ENCODE results near the gene UBE2E2.

Gene UBE2E2

GRCh38 chr3:23485922-23486321 is 282.8 kb downstream of the UBE2E2 start:
- no peak for DNase-seq

DNA sequence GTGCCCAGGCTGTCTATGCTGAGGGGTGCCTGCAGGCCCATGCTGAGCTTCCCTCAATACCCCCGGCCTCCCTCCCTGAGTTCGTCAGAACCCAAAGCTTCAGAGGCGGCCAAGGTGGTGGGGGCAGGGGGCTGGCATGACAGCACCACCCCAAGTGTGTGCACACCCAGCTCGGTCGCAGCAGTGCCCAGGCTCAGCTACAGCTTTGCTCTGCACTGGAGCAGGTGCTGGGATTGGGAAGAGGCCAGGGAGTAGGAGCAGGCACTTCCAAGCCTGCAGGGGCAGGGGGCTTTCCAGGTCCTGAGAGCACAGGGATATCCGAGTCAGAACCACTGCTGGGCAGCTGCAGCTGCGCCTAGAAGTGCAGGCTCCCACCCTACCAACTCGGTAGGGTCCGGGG is 283.9 kb downstream of the UBE2E2 start:
- DNase-seq, result no peak

DNA sequence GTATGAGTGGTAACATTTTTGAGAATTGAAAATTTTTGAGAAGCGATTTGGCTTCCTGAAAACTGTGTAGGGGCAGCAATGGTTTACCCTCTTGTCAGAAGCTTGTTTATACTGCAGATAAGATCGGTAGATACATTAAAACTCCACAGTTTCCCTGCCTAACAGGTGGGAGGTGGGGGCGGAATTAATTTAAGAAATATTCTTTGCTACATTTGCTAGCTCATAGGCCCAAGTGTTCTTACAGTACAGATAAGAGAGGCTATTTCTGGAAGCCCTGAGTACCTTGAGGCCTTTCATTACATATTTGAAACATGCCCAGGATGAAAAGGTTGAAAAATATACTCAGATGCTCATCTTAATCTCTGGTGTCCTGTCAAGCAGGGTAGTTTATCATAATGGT is 285.5 kb downstream of the UBE2E2 start:
- DNase-seq, result no peak

DNA sequence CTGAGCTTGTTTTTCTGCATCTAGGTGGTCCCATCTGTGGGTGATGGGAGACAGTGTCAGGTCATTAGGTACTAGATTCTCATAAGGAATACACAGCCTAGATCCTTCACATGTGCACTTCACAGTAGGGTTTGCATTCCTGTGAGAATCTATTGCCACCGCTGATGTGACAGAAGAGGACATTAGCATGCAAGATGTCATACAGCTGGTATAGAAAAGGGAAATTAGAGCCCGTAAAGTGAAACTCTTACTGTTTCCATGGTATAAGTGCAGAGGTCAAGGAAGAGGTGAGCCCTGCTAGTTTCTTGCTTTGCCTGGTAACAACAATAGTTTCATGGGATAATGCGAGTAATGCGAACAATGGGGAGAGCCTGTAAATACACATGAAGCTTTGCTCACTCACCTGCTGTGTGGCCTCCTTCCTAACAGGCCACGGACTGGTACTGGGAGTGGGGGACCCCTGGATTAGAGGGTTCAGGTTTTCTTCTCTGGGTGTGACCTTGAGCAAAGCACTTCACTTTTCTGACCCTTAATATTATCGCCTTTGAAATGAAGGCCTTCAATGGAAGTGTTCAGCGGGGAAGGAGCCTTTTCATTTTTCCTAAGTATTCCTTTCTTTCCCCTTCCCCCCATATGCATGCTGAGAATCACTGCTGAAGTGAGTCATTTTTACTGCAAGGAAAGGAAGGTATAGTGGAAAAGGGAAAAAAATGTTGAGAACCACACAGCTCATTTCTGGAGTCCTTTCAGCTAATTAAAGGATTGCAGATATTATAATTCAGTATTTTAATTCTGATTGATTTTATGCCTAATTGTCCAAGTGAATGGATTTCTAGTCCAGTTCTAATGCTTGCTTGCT is 286.4 kb downstream of the UBE2E2 start:
- no peak for DNase-seq

GRCh38 chr3:23490459-23490858 is 287.3 kb downstream of the UBE2E2 start:
- DNase-seq, result no peak

DNA sequence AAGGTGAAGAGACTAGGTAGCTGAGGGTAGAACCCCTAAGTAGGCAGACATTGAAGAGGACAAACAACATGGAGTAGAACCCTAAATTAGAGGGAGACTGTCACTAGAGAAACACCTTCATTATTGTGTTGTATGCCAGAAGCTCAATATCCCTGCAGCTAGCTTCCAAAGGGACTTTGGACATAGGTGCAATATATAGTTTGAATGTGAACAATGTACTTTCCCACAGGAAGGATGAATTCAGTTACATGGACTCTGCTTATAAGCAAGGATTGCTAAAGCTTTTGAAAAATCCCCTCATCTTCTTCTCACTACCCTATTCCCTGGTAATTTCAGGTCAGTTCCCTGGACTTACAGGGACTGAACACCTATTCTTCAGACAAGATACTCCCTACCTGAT is 288.9 kb downstream of the UBE2E2 start:
- no peak for DNase-seq

DNA sequence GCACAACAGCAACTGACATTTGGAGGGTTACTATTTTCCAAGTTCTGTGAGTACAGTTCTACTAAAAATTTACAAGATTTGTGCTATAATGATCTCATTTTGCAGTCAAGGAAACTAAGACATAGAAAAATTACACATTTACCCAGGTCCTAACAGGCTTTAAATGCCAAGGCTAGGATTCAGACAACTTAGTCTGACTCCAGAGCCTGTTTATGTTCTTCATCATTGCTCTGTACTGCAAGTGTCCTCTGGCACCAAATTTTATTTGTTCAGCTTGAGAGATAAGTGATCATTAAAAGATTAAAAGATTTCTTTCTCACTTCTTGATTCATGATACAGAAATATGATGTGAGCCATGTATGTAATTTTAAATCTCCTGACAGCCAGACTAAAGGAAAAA is 290.8 kb downstream of the UBE2E2 start:
- no peak for DNase-seq

GRCh38 chr3:23494967-23495366 is 291.8 kb downstream of the UBE2E2 start:
- DNase-seq, result no peak

GRCh38 chr3:23495507-23495906 is 292.4 kb downstream of the UBE2E2 start:
- DNase-seq, result no peak

DNA sequence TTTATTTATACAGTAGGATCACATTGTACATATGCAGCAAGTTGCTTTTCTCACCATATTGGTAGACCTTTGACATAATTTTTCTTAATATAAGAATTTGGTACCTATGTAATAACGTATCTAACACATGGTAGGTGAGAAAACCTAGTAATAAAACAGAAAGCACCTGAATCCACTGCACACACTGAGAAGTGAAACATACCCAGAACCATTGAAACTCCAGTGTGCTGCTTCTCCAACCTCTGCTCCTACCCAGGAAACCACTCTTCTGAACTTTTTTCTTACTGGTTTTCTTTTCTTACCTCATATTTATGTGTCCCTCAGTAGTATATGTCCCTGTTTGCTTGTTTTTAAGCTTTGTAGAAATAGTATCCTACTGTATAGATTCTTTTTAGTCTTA is 293.0 kb downstream of the UBE2E2 start:
- DNase-seq, result no peak

- DNase-seq, result no peak
Observed at GRCh38 chr3:23497156-23497555, 294.0 kb downstream of the UBE2E2 start.

GRCh38 chr3:23501201-23501802 is 298.2 kb downstream of the UBE2E2 start:
- DNase-seq, result no peak

GRCh38 chr3:23508464-23508863 is 305.3 kb downstream of the UBE2E2 start:
- DNase-seq, result no peak

GRCh38 chr3:23518441-23518840 is 315.3 kb downstream of the UBE2E2 start:
- no peak for DNase-seq

DNA sequence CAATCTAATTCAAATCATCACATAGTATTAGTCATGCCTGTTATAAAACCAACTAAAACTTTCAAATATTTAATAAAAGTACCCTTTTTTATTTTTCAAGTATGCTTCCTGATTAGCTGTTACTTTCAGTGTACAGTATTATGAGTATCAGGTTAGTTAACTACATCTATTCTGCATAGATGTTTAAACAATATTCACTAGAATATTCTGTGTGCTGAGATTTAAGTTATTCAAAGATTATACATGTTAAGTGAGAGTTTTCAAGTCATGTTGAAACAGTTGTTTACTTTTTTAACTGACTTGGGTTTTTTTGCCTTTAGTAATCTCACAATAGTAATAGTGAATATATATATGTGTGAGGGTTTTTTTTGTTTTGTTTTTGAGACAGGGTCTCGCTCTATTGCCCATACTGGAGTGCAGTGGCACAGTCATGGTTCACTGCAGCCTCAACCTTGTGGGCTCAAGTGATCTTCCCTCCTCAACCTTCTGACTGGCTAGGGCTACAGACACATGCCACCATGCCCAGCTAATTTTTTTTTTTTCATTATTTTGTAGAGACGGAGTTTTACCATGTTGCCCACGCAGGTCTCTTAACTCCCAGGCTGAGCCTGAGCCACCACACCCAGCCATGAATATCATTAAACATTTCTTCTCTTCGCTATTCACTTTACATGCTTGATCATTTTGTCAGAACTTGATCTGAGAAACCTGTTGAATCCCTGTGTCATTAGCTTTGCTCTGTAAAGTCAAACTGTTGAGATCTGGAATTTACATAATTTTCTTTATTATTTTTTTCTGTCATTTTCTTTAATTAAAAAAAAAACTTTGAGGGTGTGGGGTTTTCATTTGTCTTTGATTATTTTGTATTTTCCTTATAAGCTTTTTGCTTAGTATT is 316.4 kb downstream of the UBE2E2 start:
- no peak for DNase-seq

GRCh38 chr3:23527326-23527725 is 324.2 kb downstream of the UBE2E2 start:
- DNase-seq, result no peak

GRCh38 chr3:23533596-23533995 is 330.5 kb downstream of the UBE2E2 start:
- DNase-seq, result no peak

DNA sequence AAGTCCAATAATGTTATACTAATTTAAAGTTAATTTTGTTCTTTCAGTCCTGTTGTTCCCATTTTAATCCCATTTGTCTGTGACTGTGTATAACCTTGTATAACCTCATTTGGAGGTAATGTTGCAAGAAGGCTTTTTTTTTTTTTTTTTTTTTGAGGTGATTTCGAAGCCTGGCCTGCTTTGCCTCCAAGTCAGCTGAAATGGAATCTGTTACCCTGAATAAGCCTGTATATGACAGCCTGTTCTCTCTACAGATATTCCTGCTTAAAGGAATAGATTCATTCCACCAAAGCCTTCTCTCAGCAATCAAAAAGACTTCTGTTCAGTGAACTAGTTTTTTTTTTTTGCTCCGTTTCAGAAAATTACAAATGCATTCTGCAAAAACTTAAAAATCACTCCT is 330.9 kb downstream of the UBE2E2 start:
- no peak for DNase-seq

- DNase-seq, result no peak
Observed at GRCh38 chr3:23537101-23537551, 334.0 kb downstream of the UBE2E2 start.

DNA sequence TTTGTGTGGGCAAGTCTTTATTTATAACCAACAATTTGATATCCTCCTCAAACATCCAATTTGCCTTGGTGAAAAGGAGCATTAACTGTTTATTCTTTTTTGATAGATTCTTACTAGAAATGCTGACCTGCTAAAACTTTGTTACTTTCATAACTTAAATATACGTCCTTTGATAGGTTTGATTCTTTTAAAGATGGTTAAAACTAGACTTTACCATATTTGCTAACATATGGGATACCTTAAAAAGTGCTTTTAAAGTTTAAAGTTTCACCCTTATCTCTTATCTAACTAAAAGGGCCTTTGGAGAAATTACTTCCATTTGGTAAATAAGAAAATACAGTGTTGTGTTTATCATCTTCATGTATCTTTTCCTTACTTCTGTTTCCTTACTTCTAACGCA is 336.1 kb downstream of the UBE2E2 start:
- DNase-seq, result no peak

DNA sequence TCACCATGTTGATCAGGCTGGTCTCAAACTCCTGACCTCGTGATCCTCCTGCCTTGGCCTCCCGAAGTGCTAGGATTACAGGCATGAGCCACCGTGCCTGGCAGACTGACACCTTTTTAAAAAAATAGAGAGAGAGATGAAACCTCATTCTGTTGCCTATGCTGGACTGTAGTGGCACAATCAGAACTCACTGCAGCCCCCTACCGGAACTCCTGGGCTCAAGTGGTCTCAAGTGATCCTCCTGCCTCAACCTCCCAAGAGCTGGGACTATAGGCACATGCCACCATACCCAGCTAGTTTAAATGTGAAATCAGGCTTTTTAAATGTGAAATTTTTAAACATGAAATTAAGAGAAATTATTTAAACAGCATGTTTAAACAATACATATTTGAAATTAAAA is 337.5 kb downstream of the UBE2E2 start:
- DNase-seq, result no peak

DNA sequence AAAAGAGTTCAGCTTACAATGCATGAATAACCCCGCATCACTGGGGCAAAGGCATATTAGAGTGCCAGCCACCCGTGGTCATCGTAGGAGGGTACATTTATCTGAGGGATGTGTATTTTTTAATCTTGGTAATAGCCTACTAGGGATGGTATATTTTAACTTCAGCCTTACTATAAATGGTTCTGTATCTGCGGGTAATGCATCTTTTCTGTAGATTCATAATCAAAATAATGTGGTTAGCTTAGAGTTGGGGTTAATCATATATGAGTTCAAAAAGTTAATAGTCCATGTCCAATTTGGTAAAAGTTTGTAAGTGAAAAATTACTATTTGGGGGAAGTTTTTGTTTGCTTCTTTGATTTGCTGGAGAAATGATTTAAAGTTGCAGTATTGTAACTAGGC is 339.0 kb downstream of the UBE2E2 start:
- no peak for DNase-seq

DNA sequence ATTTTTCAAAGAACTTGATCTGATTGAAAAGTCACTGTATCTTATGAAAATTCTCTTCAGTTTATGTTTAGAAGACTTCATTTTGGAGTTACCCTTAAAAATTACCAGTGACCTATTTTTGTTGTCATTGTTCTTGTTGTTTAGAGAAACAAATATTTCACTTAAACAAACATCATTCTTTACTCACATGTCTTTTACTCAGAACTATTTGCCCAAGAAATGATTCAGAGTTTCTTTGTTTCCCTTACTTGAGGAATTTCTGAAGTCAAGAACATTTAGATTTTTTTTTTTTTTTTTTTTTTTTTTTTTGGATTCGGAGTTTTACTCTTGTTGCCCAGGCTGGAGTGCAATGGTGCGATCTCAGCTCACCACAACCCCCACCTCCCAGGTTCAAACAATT is 343.1 kb downstream of the UBE2E2 start:
- DNase-seq, result no peak
